HCT116 (cell line): ENCODE measurements around the gene GPHA2. TPM values are rescaled to one million over a fixed set of nuclear protein-coding genes. Genes with fewer than 3 reads are reported as not detected.

ENCODE experiments used
- ATAC-seq: fragments of 200-7000 bp; cut with Tn5 transposase; 2 replicates; pipeline ENCODE4 v1.9.1; 2020; ENCODE audit warnings: mild to moderate bottlenecking, moderate library complexity
- BruUV-seq: library from RNA; stranded (reverse); fragments of 400-500 nt; replicated peaks from 2 replicates; lab custom pipeline; 2021; lab: Mats Ljungman, UMichigan
- CTCF ChIA-PET: fragments of 300-600 bp; sonication (Branson Sonifier 250); formaldehyde crosslinking; loops from one replicate; lab custom pipeline; 2021; ENCODE audit warnings: antibody characterized with exemption; lab: Charles Lee
- POLR2A ChIA-PET: fragments of 300-600, 350-600 bp; sonication (Branson Sonifier 250); formaldehyde crosslinking; loops from one replicate; lab custom pipeline; 2021; ENCODE audit warnings: antibody characterized with exemption; lab: Charles Lee
- RAD21 ChIA-PET, 2 experiments: fragments of 300-600 bp; sonication (Branson Sonifier 250); formaldehyde crosslinking; loops; one replicate each; lab custom pipeline; 2023; ENCODE audit warnings: low total read pairs in 2 of 2; ENCODE audit not compliant: uncharacterized antibody in 2 of 2, unreplicated experiment in 2 of 2, low non-redundant PET in 1 of 2; lab: Charles Lee
- DNase-seq: peaks from one replicate; pipeline ENCODE4 v3.0.0-alpha.2; 2010; ENCODE audit warnings: low read depth, low spot score
- H2AFZ ChIP-seq: fragments of 200-600 bp; shearing (Covaris generic), sonication (generic); 2 replicates; pipeline ENCODE4 v1.6.1; 2017; ENCODE audit warnings: low read depth, mixed run types, mixed read lengths, antibody characterized with exemption, low read length; ENCODE audit not compliant: poor library complexity, severe bottlenecking
- H3K27ac ChIP-seq: 2 replicates; pipeline ENCODE4 v1.5.1; 2012; ENCODE audit warnings: low read depth, low read length
- H3K27me3 ChIP-seq: fragments of 200-600 bp; sonication (generic); 2 replicates; pipeline ENCODE4 v1.6.1; 2016; ENCODE audit warnings: mixed run types, low read length, mixed read lengths; ENCODE audit not compliant: insufficient read depth
- H3K36me3 ChIP-seq, 2 experiments: fragments of 200-500 bp in 1 of 2; fragments of 200-600 bp in 1 of 2; sonication (Bioruptor generic) in 1 of 2; sonication (generic) in 1 of 2; 2 replicates each; pipeline versions ENCODE4 v1.5.1 to v1.6.1; 2014 to 2016; ENCODE audit warnings: low read length in 2 of 2, inconsistent platforms in 1 of 2, mixed read lengths in 1 of 2, mixed run types in 1 of 2; ENCODE audit not compliant: insufficient read depth in 2 of 2, control insufficient read depth in 1 of 2
- H3K4me1 ChIP-seq, 2 experiments: fragments of 200-600 bp in 1 of 2; sonication (generic) in 1 of 2; 2 replicates each; pipeline versions ENCODE4 v1.5.1 to v1.6.1; 2012 to 2017; ENCODE audit warnings: low read length in 2 of 2, inconsistent platforms in 1 of 2, mild to moderate bottlenecking in 1 of 2, mixed read lengths in 1 of 2, mixed run types in 1 of 2, moderate library complexity in 1 of 2; ENCODE audit not compliant: insufficient read depth in 2 of 2, control insufficient read depth in 1 of 2
- H3K4me2 ChIP-seq: fragments of 200-600 bp; sonication (generic); 2 replicates; pipeline ENCODE4 v1.6.1; 2017; ENCODE audit warnings: mixed run types, low read length, mixed read lengths
- H3K4me3 ChIP-seq, 2 experiments: fragments of 200-600 bp in 1 of 2; sonication (generic) in 1 of 2; replicated peaks in 1 of 2; 2 replicates each; pipeline ENCODE4 v1.5.1; 2011 to 2016; ENCODE audit warnings: low read length in 2 of 2, control low read depth in 1 of 2, low read depth in 1 of 2, mild to moderate bottlenecking in 1 of 2, mixed read lengths in 1 of 2, mixed run types in 1 of 2
- H3K79me2 ChIP-seq: fragments of 200-600 bp; sonication (generic); 2 replicates; pipeline ENCODE4 v1.6.1; 2017; ENCODE audit warnings: mild to moderate bottlenecking, mixed run types, low read length, moderate library complexity, mixed read lengths; ENCODE audit not compliant: insufficient read depth
- H3K9ac ChIP-seq: fragments of 200-600 bp; sonication (generic); 2 replicates; pipeline ENCODE4 v1.6.1; 2016; ENCODE audit warnings: low read length, mixed read lengths
- H3K9me2 ChIP-seq: fragments of 200-600 bp; sonication (generic), shearing (Covaris generic); 2 replicates; pipeline ENCODE4 v1.6.1; 2017; ENCODE audit warnings: mixed run types, mild to moderate bottlenecking, moderate library complexity; ENCODE audit not compliant: insufficient read depth
- H3K9me3 ChIP-seq, 2 experiments: fragments of 200-500 bp in 1 of 2; fragments of 200-600 bp in 1 of 2; sonication (Bioruptor generic) in 1 of 2; sonication (generic) in 1 of 2; 2 replicates each; pipeline ENCODE4 v1.6.1; 2014 to 2017; ENCODE audit warnings: low read length in 2 of 2, mixed read lengths in 2 of 2, inconsistent platforms in 1 of 2, low read depth in 1 of 2, mild to moderate bottlenecking in 1 of 2, mixed run types in 1 of 2, moderate library complexity in 1 of 2; ENCODE audit not compliant: control insufficient read depth in 1 of 2, insufficient read depth in 1 of 2
- H4K20me1 ChIP-seq: fragments of 200-600 bp; sonication (generic), shearing (Covaris generic); 2 replicates; pipeline ENCODE4 v1.6.1; 2017; ENCODE audit warnings: mixed run types, mild to moderate bottlenecking, moderate library complexity; ENCODE audit not compliant: insufficient read depth
- ATF3 ChIP-seq: IDR thresholded peaks from 2 replicates; pipeline ENCODE4 v1.6.1; 2012
- CEBPB ChIP-seq: IDR thresholded peaks from 2 replicates; pipeline ENCODE4 v1.6.1; 2012; ENCODE audit warnings: low read depth
- EGR1 ChIP-seq: IDR thresholded peaks from 2 replicates; pipeline ENCODE4 v1.6.1; 2012; ENCODE audit warnings: low read depth
- ELF1 ChIP-seq: IDR thresholded peaks from 2 replicates; pipeline ENCODE4 v1.6.1; 2012; ENCODE audit warnings: low read depth, borderline replicate concordance
- EZH2 ChIP-seq: fragments of 200-600 bp; sonication (generic); IDR thresholded peaks from 2 replicates; pipeline ENCODE4 v1.6.1; 2017; ENCODE audit warnings: antibody characterized with exemption, mixed run types
- FOSL1 ChIP-seq: IDR thresholded peaks from 2 replicates; pipeline ENCODE4 v1.6.1; 2012; ENCODE audit warnings: low read depth
- JUND ChIP-seq: IDR thresholded peaks from 2 replicates; pipeline ENCODE4 v1.6.1; 2012
- POLR2A ChIP-seq: IDR thresholded peaks from 2 replicates; pipeline ENCODE4 v1.7.0; 2011; ENCODE audit warnings: borderline replicate concordance; ENCODE audit not compliant: insufficient read depth, insufficient read length; ENCODE audit errors: extremely low read depth
- POLR2AphosphoS5 ChIP-seq: IDR thresholded peaks from 2 replicates; pipeline ENCODE4 v1.6.1; 2011; ENCODE audit warnings: mild to moderate bottlenecking, low read depth, low read length, moderate library complexity
- RAD21 ChIP-seq: IDR thresholded peaks from 2 replicates; pipeline ENCODE4 v1.6.1; 2012; ENCODE audit warnings: low read depth, mild to moderate bottlenecking
- REST ChIP-seq: IDR thresholded peaks from 2 replicates; pipeline ENCODE4 v1.6.1; 2012; ENCODE audit warnings: low read depth
- SIN3A ChIP-seq: IDR thresholded peaks from 2 replicates; pipeline ENCODE4 v1.6.1; 2012; ENCODE audit warnings: low read depth
- SP1 ChIP-seq: IDR thresholded peaks from 2 replicates; pipeline ENCODE4 v1.6.1; 2012; ENCODE audit warnings: low read depth
- YY1 ChIP-seq: IDR thresholded peaks from 2 replicates; pipeline ENCODE4 v1.6.1; 2011; ENCODE audit warnings: low read length, low read depth, moderate library complexity, mild to moderate bottlenecking; ENCODE audit not compliant: insufficient replicate concordance; ENCODE audit errors: extremely low read depth
- intact Hi-C: fragments of 100-400 bp; cut with micrococcal nuclease; formaldehyde crosslinking; loops from 2 replicates; pipeline ENCODE4 v1.10.0; 2022
- total RNA-seq: library from RNA; stranded (reverse); gene quantifications from one replicate; pipeline ENCODE4 v1.2.1, GENCODE V29; 2021; ENCODE audit not compliant: unreplicated experiment

GPHA2 gene
- total RNA-seq, 1 experiment from 2014 or later: not detected

- no peaks in the 10 kb centered on the region for H3K27me3 ChIP-seq
- H3K36me3 ChIP-seq: no peaks in the 10 kb centered on the region
- DNase-seq: no peak
- H3K9me3 ChIP-seq: no peaks in the 10 kb centered on the region
- no peak for TF ChIP-seq SP1
- TF ChIP-seq ELF1: no peak
- no peak for TF ChIP-seq FOSL1
- no peak for TF ChIP-seq POLR2AphosphoS5
- no peak for TF ChIP-seq CEBPB
- no peak for TF ChIP-seq JUND
- no peak for TF ChIP-seq EZH2
- TF ChIP-seq YY1: no peak
- TF ChIP-seq POLR2A: no peak
- no peak for TF ChIP-seq SIN3A
- no peak for TF ChIP-seq ATF3
- no peak for TF ChIP-seq EGR1
- no peak for TF ChIP-seq RAD21
- TF ChIP-seq REST: no peak
- BruUV-seq: no TSS peak
- no peak overlapping the region for H3K9ac ChIP-seq
- no peaks in the 10 kb centered on the region for H4K20me1 ChIP-seq
- H3K4me2 ChIP-seq: no peak overlapping the region
- H3K4me3 ChIP-seq: no peak overlapping the region
- ChIA-PET RAD21 (no interaction called here), POLR2A (interaction anchor here (0.7 to 1.3 kb wide), 4 partner anchors 14 to 558 kb away, joined by 3 read pairs; no protein-coding TSS in a partner anchor), CTCF (interaction anchor here (2.8 kb wide), 1 partner anchor 77 kb away, joined by 7 read pairs; the partner anchor contains the start of gene BATF2)
- peaks cover 13% of the 10 kb centered on the region; the same call in 1 of the 2 replicates for H3K79me2 ChIP-seq
- H3K9me2 ChIP-seq: no peaks in the 10 kb centered on the region
- intact Hi-C loops: loop anchor here (5.0 to 10.0 kb wide), 2 partner anchors 108 to 195 kb away; partner anchors contain the start of genes SNX15, TM7SF2 and ZNHIT2
- no peak overlapping the region for H2AFZ ChIP-seq
- ATAC-seq: no peak
- H3K27ac ChIP-seq: no peak overlapping the region
- H3K4me1 ChIP-seq: peaks cover 18 to 40% of the 10 kb centered on the region in 2 experiments
Measured at GRCh38 chr11:64919627-64920026, 16.1 kb downstream of the GPHA2 start.
